Activated CD8-positive, alpha-beta T cell treated with anti-CD3 and anti-CD28 coated beads for 36 hours (primary cell): ENCODE measurements around the gene SLC12A5. TPM values are rescaled to one million over a fixed set of nuclear protein-coding genes. Genes with fewer than 3 reads are reported as not detected.

Experiments
- ATAC-seq: fragments of 200-7000 bp; cut with Tn5 transposase; one replicate; pipeline ENCODE4 v1.10.0; 2021; ENCODE audit warnings: mild to moderate bottlenecking, moderate library complexity
- CTCF ChIA-PET: fragments of 350-600 bp; sonication (Branson Sonifier 250); formaldehyde crosslinking; loops from one replicate; lab custom pipeline; 2021; ENCODE audit warnings: antibody characterized with exemption; lab: Charles Lee
- POLR2A ChIA-PET: fragments of 350-600 bp; sonication (Branson Sonifier 250); formaldehyde crosslinking; loops from one replicate; lab custom pipeline; 2021; ENCODE audit warnings: antibody characterized with exemption; lab: Charles Lee
- DNase-seq: peaks from one replicate; pipeline ENCODE4 v3.0.0-alpha.2; 2020
- H3K27ac Mint-ChIP-seq: one replicate; pipeline ENCODE4 v1.8.0; 2021; ENCODE audit warnings: mild to moderate bottlenecking, mixed read lengths
- H3K27me3 Mint-ChIP-seq: one replicate; pipeline ENCODE4 v1.8.0; 2021; ENCODE audit warnings: mixed read lengths
- H3K36me3 Mint-ChIP-seq: one replicate; pipeline ENCODE4 v1.8.0; 2021; ENCODE audit warnings: low read depth, mixed read lengths
- H3K4me1 Mint-ChIP-seq: one replicate; pipeline ENCODE4 v1.8.0; 2021; ENCODE audit warnings: low read depth, mixed read lengths
- H3K4me3 Mint-ChIP-seq: one replicate; pipeline ENCODE4 v1.8.0; 2021; ENCODE audit warnings: mild to moderate bottlenecking, moderate library complexity, mixed read lengths
- H3K9me3 Mint-ChIP-seq: one replicate; pipeline ENCODE4 v1.8.0; 2021; ENCODE audit warnings: mixed read lengths
- intact Hi-C: fragments of 100-400 bp; cut with micrococcal nuclease; formaldehyde crosslinking; loops from one replicate; pipeline ENCODE4 v1.10.0; 2022
- total RNA-seq, 2 experiments: library from RNA; stranded (reverse); gene quantifications; one replicate each; pipeline ENCODE4 v1.2.3, GENCODE V29; 2021
- TF ChIP-seq, protein P1 (sequence below): fragments of 200-600 bp; IDR thresholded peaks from one replicate; pipeline ENCODE4 v1.8.0; 2022; ENCODE audit warnings: antibody characterized with exemption, mild to moderate bottlenecking

SLC12A5 gene
- total RNA-seq, 2 experiments from 2014 or later: 0.43 TPM; not detected in 1

DNA sequence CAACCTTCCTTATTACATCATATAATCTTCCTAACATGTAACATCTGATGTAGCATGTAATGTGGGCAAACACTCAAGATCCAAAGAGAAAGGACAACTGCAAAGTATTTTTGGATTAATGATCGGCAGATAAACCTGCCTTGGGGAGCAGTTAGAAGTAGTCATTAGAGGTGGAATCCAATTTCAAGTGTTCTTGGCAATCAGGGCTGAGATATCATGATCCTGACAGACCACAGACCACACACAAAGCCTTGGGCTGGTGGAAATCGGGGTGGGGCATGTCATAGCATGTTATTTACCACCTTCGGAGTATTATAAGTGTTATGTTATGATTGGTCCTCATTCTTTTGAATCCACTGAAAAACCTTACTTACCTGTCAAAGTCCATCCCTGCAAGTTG is 44.4 kb downstream of the SLC12A5 start:
- no peak for DNase-seq
- Mint-ChIP-seq H3K36me3 (peaks cover 18% of the 10 kb centered on the region), H3K27ac (no peak overlapping the region), H3K4me3 (no peak overlapping the region), H3K9me3 (no peaks in the 10 kb centered on the region), H3K4me1 (no peaks in the 10 kb centered on the region), H3K27me3 (no peaks in the 10 kb centered on the region)
- TF ChIP-seq, protein P1, sequence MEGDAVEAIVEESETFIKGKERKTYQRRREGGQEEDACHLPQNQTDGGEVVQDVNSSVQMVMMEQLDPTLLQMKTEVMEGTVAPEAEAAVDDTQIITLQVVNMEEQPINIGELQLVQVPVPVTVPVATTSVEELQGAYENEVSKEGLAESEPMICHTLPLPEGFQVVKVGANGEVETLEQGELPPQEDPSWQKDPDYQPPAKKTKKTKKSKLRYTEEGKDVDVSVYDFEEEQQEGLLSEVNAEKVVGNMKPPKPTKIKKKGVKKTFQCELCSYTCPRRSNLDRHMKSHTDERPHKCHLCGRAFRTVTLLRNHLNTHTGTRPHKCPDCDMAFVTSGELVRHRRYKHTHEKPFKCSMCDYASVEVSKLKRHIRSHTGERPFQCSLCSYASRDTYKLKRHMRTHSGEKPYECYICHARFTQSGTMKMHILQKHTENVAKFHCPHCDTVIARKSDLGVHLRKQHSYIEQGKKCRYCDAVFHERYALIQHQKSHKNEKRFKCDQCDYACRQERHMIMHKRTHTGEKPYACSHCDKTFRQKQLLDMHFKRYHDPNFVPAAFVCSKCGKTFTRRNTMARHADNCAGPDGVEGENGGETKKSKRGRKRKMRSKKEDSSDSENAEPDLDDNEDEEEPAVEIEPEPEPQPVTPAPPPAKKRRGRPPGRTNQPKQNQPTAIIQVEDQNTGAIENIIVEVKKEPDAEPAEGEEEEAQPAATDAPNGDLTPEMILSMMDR: no peak
- ChIA-PET POLR2A (interaction anchor here (1.3 to 1.4 kb wide), 2 partner anchors 12 to 13 kb away, joined by 3 to 5 read pairs; no protein-coding TSS in a partner anchor), CTCF (interaction anchor here (1.1 kb wide), 1 partner anchor 12 kb away, joined by 3 read pairs; no protein-coding TSS in a partner anchor)
- intact Hi-C loops: no loop called here
- no peak for ATAC-seq

DNA sequence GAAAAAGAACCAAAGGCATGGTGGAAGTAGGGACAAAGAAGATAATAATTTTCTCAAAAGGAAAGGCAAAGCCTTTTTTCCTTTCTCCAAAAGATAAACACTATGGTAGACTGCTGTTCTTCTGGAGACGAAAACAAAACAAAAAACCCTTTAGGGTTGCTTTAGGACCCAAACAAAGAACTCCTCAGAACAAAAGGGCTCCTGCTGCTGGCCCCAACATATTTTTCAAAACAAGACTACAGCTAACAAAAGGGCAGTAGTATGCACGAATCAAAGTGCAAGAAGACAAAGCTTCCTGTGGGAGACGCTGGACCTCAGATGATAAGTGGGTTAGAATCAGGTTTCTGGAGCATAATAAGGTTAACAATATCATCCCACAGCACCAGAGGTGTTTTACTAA is 45.0 kb downstream of the SLC12A5 start:
- TF ChIP-seq, protein P1: no peak
- ChIA-PET POLR2A (interaction anchor here (1.3 to 1.4 kb wide), 2 partner anchors 13 kb away, joined by 3 to 5 read pairs; no protein-coding TSS in a partner anchor), CTCF (no interaction called here)

DNA sequence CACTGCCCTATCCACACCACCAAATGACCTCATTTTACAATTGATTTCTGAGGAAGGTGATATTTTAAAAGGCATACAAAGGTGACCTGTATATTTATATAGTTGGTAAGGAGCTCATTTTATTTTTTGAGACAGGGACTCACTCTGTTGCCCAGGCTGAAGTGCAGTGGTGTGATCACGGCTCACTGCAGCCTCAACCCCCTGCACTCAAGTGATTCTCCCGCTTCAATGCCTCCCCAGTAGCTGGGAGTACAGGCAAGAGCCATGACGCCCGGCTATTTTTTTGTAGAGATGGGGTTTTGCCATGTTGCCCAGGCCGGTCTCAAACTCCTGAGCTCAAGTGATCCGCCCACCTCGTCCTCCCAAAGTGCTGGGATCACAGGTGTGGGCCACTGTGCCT is 47.8 kb downstream of the SLC12A5 start:
- ATAC-seq (no peak), DNase-seq (no peak)
- Mint-ChIP-seq H3K27ac (no peak overlapping the region), H3K4me1 (peaks cover 4% of the 10 kb centered on the region), H3K36me3 (peaks cover 15% of the 10 kb centered on the region), H3K4me3 (no peak overlapping the region), H3K27me3 (no peaks in the 10 kb centered on the region), H3K9me3 (no peaks in the 10 kb centered on the region)
- TF ChIP-seq, protein P1: no peak
- ChIA-PET CTCF (interaction anchor here (1.0 to 1.3 kb wide), 2 partner anchors 63 to 90 kb away, joined by 3 to 4 read pairs; no protein-coding TSS in a partner anchor), POLR2A (interaction anchor here (0.6 to 1.6 kb wide), 2 partner anchors 18 to 1582 kb away, joined by 3 to 6 read pairs; no protein-coding TSS in a partner anchor)
- intact Hi-C loops: no loop called here

More for the DNA sequence above, 45.0 kb downstream of the SLC12A5 start:
- Mint-ChIP-seq H3K27me3 (no peaks in the 10 kb centered on the region), H3K36me3 (peaks cover 19% of the 10 kb centered on the region), H3K4me1 (no peaks in the 10 kb centered on the region), H3K4me3 (no peak overlapping the region), H3K9me3 (no peaks in the 10 kb centered on the region), H3K27ac (no peak overlapping the region)
- no peak for ATAC-seq
- intact Hi-C loops: no loop called here
- no peak for DNase-seq

DNA sequence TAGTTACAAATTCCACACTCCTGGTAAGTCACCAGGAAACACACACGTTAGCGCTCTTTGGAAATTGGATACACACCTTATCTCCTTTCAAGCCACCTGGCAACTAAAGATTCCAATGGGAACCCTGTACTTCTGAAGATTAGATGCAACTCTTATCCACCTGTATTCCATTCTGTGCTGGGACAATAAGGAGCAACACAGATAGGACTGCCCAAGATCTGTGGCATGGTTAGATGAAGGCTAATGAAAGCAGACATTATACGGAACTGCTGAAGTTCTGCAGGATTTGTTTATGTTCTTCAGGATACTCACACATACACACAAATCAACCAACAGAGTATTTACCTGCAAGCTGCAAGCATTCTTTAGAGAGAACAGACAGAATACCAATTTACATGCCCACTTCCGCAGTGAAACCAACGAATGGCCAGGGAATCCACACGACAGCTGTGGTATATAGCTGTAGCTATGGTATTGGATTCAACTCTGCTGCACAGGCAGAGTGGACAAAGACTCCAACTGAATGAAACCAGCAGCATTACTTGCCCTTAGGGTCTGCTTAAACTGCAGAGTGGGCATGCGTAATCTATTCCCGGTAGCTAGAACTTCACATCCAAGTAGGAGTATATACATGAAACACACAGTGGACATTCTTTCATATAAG is 48.8 kb downstream of the SLC12A5 start:
- ChIA-PET CTCF (interaction anchor here (1.0 to 1.3 kb wide), 2 partner anchors 55 to 91 kb away, joined by 3 to 4 read pairs; no protein-coding TSS in a partner anchor), POLR2A (interaction anchor here (0.6 kb wide), 1 partner anchor 67 kb away, joined by 3 read pairs; no protein-coding TSS in a partner anchor)
- Mint-ChIP-seq H3K4me3 (no peak overlapping the region), H3K27me3 (no peaks in the 10 kb centered on the region), H3K9me3 (no peaks in the 10 kb centered on the region), H3K36me3 (peaks cover 15% of the 10 kb centered on the region), H3K4me1 (peaks cover 9% of the 10 kb centered on the region), H3K27ac (no peak overlapping the region)
- intact Hi-C loops: no loop called here
- ATAC-seq (no peak), DNase-seq (no peak)
- TF ChIP-seq, protein P1: no peak

DNA sequence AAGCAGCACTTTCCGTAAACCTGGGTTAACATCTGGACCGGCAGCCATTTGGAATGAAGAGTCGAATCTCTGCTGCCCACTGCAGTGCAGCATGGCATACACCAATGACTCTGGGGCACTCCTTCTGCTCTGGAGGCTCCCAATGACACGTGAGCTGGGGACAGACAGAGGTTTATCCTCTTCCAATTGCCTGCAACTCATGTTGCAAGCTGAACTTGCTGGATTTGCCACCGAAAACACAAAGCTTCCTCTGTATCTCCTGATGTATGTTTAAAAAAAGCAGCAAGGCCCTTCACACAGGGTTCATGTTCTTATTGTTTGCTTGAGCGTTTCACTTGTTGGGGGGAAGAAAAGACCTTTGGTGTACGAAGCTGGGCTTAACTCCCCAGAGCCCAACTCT is 49.9 kb downstream of the SLC12A5 start:
- TF ChIP-seq, protein P1: no peak
- CTCF ChIA-PET: interaction anchor here (2.4 kb wide), 1 partner anchor 49 kb away, joined by 6 read pairs; no protein-coding TSS in a partner anchor
- DNase-seq (no peak), ATAC-seq (no peak)
- H3K27me3 Mint-ChIP-seq: no peaks in the 10 kb centered on the region
- no peak overlapping the region for H3K4me3 Mint-ChIP-seq
- POLR2A ChIA-PET: interaction anchor here (0.9 kb wide), 1 partner anchor 9 kb away, joined by 5 read pairs; no protein-coding TSS in a partner anchor
- no peaks in the 10 kb centered on the region for H3K9me3 Mint-ChIP-seq
- peaks cover 19% of the 10 kb centered on the region for H3K4me1 Mint-ChIP-seq
- H3K36me3 Mint-ChIP-seq: peaks cover 15% of the 10 kb centered on the region
- intact Hi-C loops: no loop called here
- H3K27ac Mint-ChIP-seq: no peak overlapping the region
